ENCODE measurements around the gene NAALADL2.
"Not testable (repeated sequence)": the region's sequence is repeated elsewhere in the genome, so short reads cannot be mapped to it uniquely, and the experiment has no call there.

The NAALADL2 gene

GRCh38 chr3:175404621-175405020 lies 545.5 kb downstream of the NAALADL2 start:
- DNase-seq (ENCODE audit: low read depth in 2 of 3, low spot score in 2 of 3): no peak

GRCh38 chr3:175410251-175410650 lies 551.1 kb downstream of the NAALADL2 start:
- no peak for DNase-seq (ENCODE audit: low read depth in 2 of 3, low spot score in 2 of 3)

GRCh38 chr3:175411405-175411804 lies 552.3 kb downstream of the NAALADL2 start:
- no peak for DNase-seq (ENCODE audit: low read depth in 2 of 3, low spot score in 2 of 3)

GRCh38 chr3:175411946-175412345 lies 552.8 kb downstream of the NAALADL2 start:
- no peak for DNase-seq (ENCODE audit: low read depth in 2 of 3, low spot score in 2 of 3)

- DNase-seq (ENCODE audit: low read depth in 2 of 3, low spot score in 2 of 3): no peak
Observed at GRCh38 chr3:175413926-175414325, 554.8 kb downstream of the NAALADL2 start.

- no peak for DNase-seq (ENCODE audit: low read depth in 2 of 3, low spot score in 2 of 3)
Observed at GRCh38 chr3:175416600-175416999, 557.5 kb downstream of the NAALADL2 start.

GRCh38 chr3:175417426-175417825 lies 558.3 kb downstream of the NAALADL2 start:
- DNase-seq (ENCODE audit: low read depth in 2 of 3, low spot score in 2 of 3): no peak

GRCh38 chr3:175421902-175422301 lies 562.8 kb downstream of the NAALADL2 start:
- no peak for DNase-seq (ENCODE audit: low read depth in 2 of 3, low spot score in 2 of 3)

- DNase-seq (ENCODE audit: low read depth in 2 of 3, low spot score in 2 of 3): no peak
Observed at GRCh38 chr3:175422744-175423143, 563.6 kb downstream of the NAALADL2 start.

- DNase-seq (ENCODE audit: low read depth in 2 of 3, low spot score in 2 of 3): not testable (repeated sequence)
Observed at GRCh38 chr3:175423848-175424247, 564.7 kb downstream of the NAALADL2 start.

- no peak for DNase-seq (ENCODE audit: low read depth in 2 of 3, low spot score in 2 of 3)
Observed at GRCh38 chr3:175426805-175427204, 567.7 kb downstream of the NAALADL2 start.

- DNase-seq (ENCODE audit: low read depth in 2 of 3, low spot score in 2 of 3): no peak
Observed at GRCh38 chr3:175428466-175428865, 569.3 kb downstream of the NAALADL2 start.

GRCh38 chr3:175430983-175431773 lies 572.0 kb downstream of the NAALADL2 start:
- no peak for DNase-seq (ENCODE audit: low read depth in 2 of 3, low spot score in 2 of 3)

- no peak for DNase-seq (ENCODE audit: low read depth in 2 of 3, low spot score in 2 of 3)
Observed at GRCh38 chr3:175432376-175433025, 573.4 kb downstream of the NAALADL2 start.

- DNase-seq (ENCODE audit: low read depth in 2 of 3, low spot score in 2 of 3): no peak
Observed at GRCh38 chr3:175433026-175433674, 574.0 kb downstream of the NAALADL2 start.

GRCh38 chr3:175434561-175434960 lies 575.4 kb downstream of the NAALADL2 start:
- no peak for DNase-seq (ENCODE audit: low read depth in 2 of 3, low spot score in 2 of 3)

GRCh38 chr3:175443682-175444081 lies 584.5 kb downstream of the NAALADL2 start:
- DNase-seq (ENCODE audit: low read depth in 2 of 3, low spot score in 2 of 3): no peak

GRCh38 chr3:175445741-175446140 lies 586.6 kb downstream of the NAALADL2 start:
- DNase-seq (ENCODE audit: low read depth in 2 of 3, low spot score in 2 of 3): no peak

- no peak for DNase-seq (ENCODE audit: low read depth in 2 of 3, low spot score in 2 of 3)
Observed at GRCh38 chr3:175447521-175447920, 588.4 kb downstream of the NAALADL2 start.

GRCh38 chr3:175453361-175453760 lies 594.2 kb downstream of the NAALADL2 start:
- no peak for DNase-seq (ENCODE audit: low read depth in 2 of 3, low spot score in 2 of 3)

GRCh38 chr3:175456466-175456865 lies 597.3 kb downstream of the NAALADL2 start:
- no peak for DNase-seq (ENCODE audit: low read depth in 2 of 3, low spot score in 2 of 3)

- no peak for DNase-seq (ENCODE audit: low read depth in 2 of 3, low spot score in 2 of 3)
Observed at GRCh38 chr3:175457301-175457700, 598.2 kb downstream of the NAALADL2 start.
